HepG2 (cell line): ENCODE data around the gene DGCR2. TPM values are rescaled to one million over a fixed set of nuclear protein-coding genes. Genes with fewer than 3 reads are reported as not detected.

Experiments used
- ATAC-seq: fragments of 200-7000 bp; cut with Tn5 transposase; 3 replicates; pipeline ENCODE4 v1.9.1; 2020; ENCODE audit warnings: mild to moderate bottlenecking, moderate library complexity
- BruUV-seq: library from RNA; stranded (reverse); fragments of 400-500 nt; replicated peaks from 2 replicates; lab custom pipeline; 2021; lab: Mats Ljungman, UMichigan
- CTCF ChIA-PET: fragments of 300-600 bp; formaldehyde crosslinking; extraction: SDS; loops from one replicate; lab custom pipeline; 2021; ENCODE audit warnings: low total read pairs, inconsistent platforms, low intra/inter-chr PET ratio; lab: Yijun Ruan, JAX
- POLR2A ChIA-PET: fragments of 350-600 bp; sonication (Branson Sonifier 250); formaldehyde crosslinking; loops from one replicate; lab custom pipeline; 2020; ENCODE audit warnings: antibody characterized with exemption, inconsistent platforms; lab: Yijun Ruan, JAX
- DNase-seq: peaks from one replicate; pipeline ENCODE4 v3.0.0-alpha.2; 2015; ENCODE audit warnings: low spot score
- FAIRE-seq: peaks from 3 replicates; lab custom pipeline; 2011; peaks lifted over from hg19 to GRCh38; lab: Jason Lieb, UNC
- H2AFZ ChIP-seq: one replicate; pipeline ENCODE4 v1.6.1; 2011; ENCODE audit warnings: low read length, inconsistent platforms
- H3K27ac ChIP-seq: fragments of 300-600 bp; 3 replicates; pipeline ENCODE4 v1.8.0; 2011; ENCODE audit warnings: mixed run types, mild to moderate bottlenecking, mixed read lengths, low read length, inconsistent platforms; ENCODE audit not compliant: insufficient read depth; ENCODE audit errors: extremely low read length
- H3K27me3 ChIP-seq, 2 experiments: fragments of 200-600 bp in 1 of 2; 2 replicates in 1 of 2; 3 replicates in 1 of 2; pipeline versions ENCODE4 v1.6.0 to v1.8.0; 2011; ENCODE audit warnings: low read length in 2 of 2, mild to moderate bottlenecking in 2 of 2, moderate library complexity in 2 of 2, inconsistent platforms in 1 of 2; ENCODE audit not compliant: insufficient read depth in 2 of 2, control insufficient read depth in 1 of 2
- H3K36me3 ChIP-seq, 2 experiments: fragments of 200-600 bp in 1 of 2; replicated peaks in 1 of 2; 2 replicates in 1 of 2; 3 replicates in 1 of 2; pipeline versions ENCODE4 v1.5.1 to v1.8.0; 2011; ENCODE audit warnings: low read length in 2 of 2, inconsistent platforms in 1 of 2; ENCODE audit not compliant: insufficient read depth in 2 of 2, control insufficient read depth in 1 of 2
- H3K4me1 ChIP-seq: 2 replicates; pipeline ENCODE4 v1.5.1; 2012; ENCODE audit warnings: low read length, inconsistent platforms; ENCODE audit not compliant: insufficient read depth
- H3K4me2 ChIP-seq: 2 replicates; pipeline ENCODE4 v1.6.0; 2011; ENCODE audit warnings: low read depth, low read length, inconsistent platforms
- H3K4me3 ChIP-seq, 3 experiments: fragments of 200-600 bp in 1 of 3; sonication (generic), shearing (Covaris generic) in 1 of 3; replicated peaks in 1 of 3; 2 replicates each; pipeline ENCODE4 v1.5.1; 2011 to 2016; ENCODE audit warnings: low read length in 3 of 3, inconsistent platforms in 2 of 3, low read depth in 2 of 3, mild to moderate bottlenecking in 2 of 3, control low read depth in 1 of 3, mixed read lengths in 1 of 3; ENCODE audit not compliant: insufficient read depth in 1 of 3
- H3K79me2 ChIP-seq: one replicate; pipeline ENCODE4 v1.6.1; 2011; ENCODE audit warnings: low read length, inconsistent platforms; ENCODE audit not compliant: insufficient read depth
- H3K9ac ChIP-seq: 2 replicates; pipeline ENCODE4 v1.6.0; 2011; ENCODE audit warnings: mild to moderate bottlenecking, low read depth, low read length, inconsistent platforms; ENCODE audit not compliant: insufficient read depth
- H3K9me3 ChIP-seq: 2 replicates; pipeline ENCODE4 v1.5.1; 2012; ENCODE audit warnings: mild to moderate bottlenecking, low read length
- H4K20me1 ChIP-seq: 2 replicates; pipeline ENCODE4 v1.6.0; 2011; ENCODE audit warnings: inconsistent platforms, mild to moderate bottlenecking, low read length, moderate library complexity; ENCODE audit not compliant: insufficient read depth
- GABPB1 ChIP-seq: IDR thresholded peaks from 2 replicates; pipeline ENCODE4 v1.6.1; 2016; ENCODE audit warnings: mild to moderate bottlenecking, missing genetic modification reagents, moderate library complexity, missing compliant biosample characterization
- HDAC2 ChIP-seq: sonication (generic); formaldehyde crosslinking; IDR thresholded peaks from 2 replicates; pipeline ENCODE4 v1.4.0; 2020; ENCODE audit warnings: missing genetic modification reagents
- IKZF1 ChIP-seq: fragments of 450-650 bp; IDR thresholded peaks from 2 replicates; pipeline ENCODE4 v1.7.1; 2016
- KDM4B ChIP-seq: sonication (generic); formaldehyde crosslinking; IDR thresholded peaks from 2 replicates; pipeline ENCODE4 v1.4.0; 2020; ENCODE audit warnings: missing genetic modification reagents
- MIXL1 ChIP-seq: IDR thresholded peaks from 2 replicates; pipeline ENCODE4 v1.6.1; 2016
- SMAD3 ChIP-seq: sonication (generic); formaldehyde crosslinking; IDR thresholded peaks from 2 replicates; pipeline ENCODE4 v1.4.0; 2020; ENCODE audit warnings: missing genetic modification reagents
- SRY ChIP-seq: sonication (generic); formaldehyde crosslinking; IDR thresholded peaks from 2 replicates; pipeline ENCODE4 v1.8.0; 2022; ENCODE audit warnings: mild to moderate bottlenecking, missing genetic modification reagents
- STAT5B ChIP-seq: sonication (generic); formaldehyde crosslinking; IDR thresholded peaks from 2 replicates; pipeline ENCODE4 v1.4.0; 2020; ENCODE audit warnings: missing genetic modification reagents
- ZKSCAN1 ChIP-seq: fragments of 150-350 bp; IDR thresholded peaks from 2 replicates; pipeline ENCODE4 v1.6.1; 2014; ENCODE audit warnings: low read length
- ZMYM2 ChIP-seq: sonication (generic); formaldehyde crosslinking; IDR thresholded peaks from 2 replicates; pipeline ENCODE4 v1.8.0; 2022; ENCODE audit warnings: mild to moderate bottlenecking, missing genetic modification reagents
- ZMYM4 ChIP-seq: sonication (generic); formaldehyde crosslinking; IDR thresholded peaks from 2 replicates; pipeline ENCODE4 v1.8.1; 2023; ENCODE audit warnings: mild to moderate bottlenecking, missing genetic modification reagents
- ZNF20 ChIP-seq: sonication (generic); formaldehyde crosslinking; IDR thresholded peaks from 2 replicates; pipeline ENCODE4 v1.4.0; 2020; ENCODE audit warnings: mild to moderate bottlenecking, moderate library complexity, missing genetic modification reagents
- ZNF318 ChIP-seq: sonication (generic); formaldehyde crosslinking; IDR thresholded peaks from 2 replicates; pipeline ENCODE4 v1.4.0; 2020; ENCODE audit warnings: mild to moderate bottlenecking, missing genetic modification reagents
- ZNF549 ChIP-seq: sonication (generic); formaldehyde crosslinking; IDR thresholded peaks from 2 replicates; pipeline ENCODE4 v1.5.0; 2020; ENCODE audit warnings: missing genetic modification reagents
- ZNF766 ChIP-seq: sonication (generic); formaldehyde crosslinking; IDR thresholded peaks from 2 replicates; pipeline ENCODE4 v1.5.0; 2020; ENCODE audit warnings: missing genetic modification reagents, borderline replicate concordance
- WGBS: methylation state at CpG from one replicate; pipeline ENCODE4 v1.1.6; 2017; ENCODE audit warnings: low lambda C conversion rate; 5-methylcytosine and 5-hydroxymethylcytosine counted together
- in situ Hi-C: cut with HindIII; loops from 2 replicates; pipeline ENCODE4 v1.10.0; 2017; ENCODE audit warnings: low pct_unique_long_range_greater_than_20kb; ENCODE audit not compliant: extremely low pct_ligation_motif_present
- intact Hi-C: fragments of 100-400 bp; cut with micrococcal nuclease; formaldehyde crosslinking; loops from one replicate; pipeline ENCODE4 v1.10.0; 2022; ENCODE audit not compliant: unreplicated experiment
- polyA plus RNA-seq, 8 experiments: library from polyadenylated mRNA; depleted of rRNA in 3 of 8; stranded (reverse) in 7 of 8; unstranded in 1 of 8; fragments of >200 nt; fragmentation: Illumina TruSeq in 4 of 8; extraction: Trizol in 4 of 8; gene quantifications; 2 replicates each; pipeline versions ENCODE4 v1.2.1 to v1.2.3, GENCODE V29; 2011 to 2016; ENCODE audit warnings: low read depth in 4 of 8, missing spikeins in 1 of 8, mixed read lengths in 1 of 8; ENCODE audit not compliant: insufficient read depth in 1 of 8
- total RNA-seq, 5 experiments: library from RNA; depleted of rRNA; stranded (reverse); fragments of >200 nt; fragmentation: Illumina TruSeq; extraction: Trizol; gene quantifications; 2 replicates each; pipeline ENCODE4 v1.2.3, GENCODE V29; 2016; ENCODE audit warnings: low read depth in 1 of 5
- TF ChIP-seq, protein P1 (sequence below): sonication (generic); formaldehyde crosslinking; IDR thresholded peaks from 2 replicates; pipeline ENCODE4 v1.4.0; 2020; ENCODE audit warnings: low read depth, mild to moderate bottlenecking, missing genetic modification reagents
- TF ChIP-seq, protein P2 (sequence below): sonication (generic); formaldehyde crosslinking; IDR thresholded peaks from 2 replicates; pipeline ENCODE4 v1.8.0; 2022; ENCODE audit warnings: missing genetic modification reagents, mild to moderate bottlenecking, inconsistent platforms, borderline replicate concordance

Gene DGCR2
- total and polyA plus RNA-seq, 2 of the 13 experiments (the other 11 are each of a cell fraction or from before 2014, with no cell fraction given) = 23.1 to 35.3 TPM

DNA sequence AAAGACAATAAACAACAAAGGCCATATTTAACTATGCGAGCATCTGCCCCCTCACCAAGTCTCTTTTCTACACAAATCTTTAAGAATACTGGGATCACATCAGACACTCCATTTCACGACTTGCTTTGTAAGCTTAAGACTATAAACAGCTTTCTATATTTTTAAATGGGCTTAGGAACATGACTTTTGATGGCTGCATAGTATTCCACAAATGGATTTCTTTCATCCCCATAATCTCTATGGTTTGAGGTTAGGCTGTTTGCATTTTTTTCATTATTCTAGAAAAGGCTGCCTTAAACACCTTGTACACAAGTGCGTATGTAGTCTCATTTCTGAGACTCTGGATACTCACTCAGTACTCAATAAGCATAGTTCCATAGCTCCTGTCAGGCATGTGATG, 52.8 kb downstream of the DGCR2 start:
- FAIRE-seq (no peak), DNase-seq (no peak), ATAC-seq (no peak)
- no peak overlapping the region for H3K4me3 ChIP-seq
- no peaks in the 10 kb centered on the region for H3K79me2 ChIP-seq
- no peak overlapping the region for H2AFZ ChIP-seq
- BruUV-seq = no TSS peak
- CTCF ChIA-PET = no interaction called here
- POLR2A ChIA-PET = no interaction called here
- no peaks in the 10 kb centered on the region for H3K4me1 ChIP-seq
- no peaks in the 10 kb centered on the region for H3K9me3 ChIP-seq
- no peak overlapping the region for H3K9ac ChIP-seq
- no peak overlapping the region for H3K4me2 ChIP-seq
- H4K20me1 ChIP-seq = no peaks in the 10 kb centered on the region
- TF ChIP-seq STAT5B (CRISPR knock-in tag) = no peak
- TF ChIP-seq GABPB1 = no peak
- TF ChIP-seq, protein P1, sequence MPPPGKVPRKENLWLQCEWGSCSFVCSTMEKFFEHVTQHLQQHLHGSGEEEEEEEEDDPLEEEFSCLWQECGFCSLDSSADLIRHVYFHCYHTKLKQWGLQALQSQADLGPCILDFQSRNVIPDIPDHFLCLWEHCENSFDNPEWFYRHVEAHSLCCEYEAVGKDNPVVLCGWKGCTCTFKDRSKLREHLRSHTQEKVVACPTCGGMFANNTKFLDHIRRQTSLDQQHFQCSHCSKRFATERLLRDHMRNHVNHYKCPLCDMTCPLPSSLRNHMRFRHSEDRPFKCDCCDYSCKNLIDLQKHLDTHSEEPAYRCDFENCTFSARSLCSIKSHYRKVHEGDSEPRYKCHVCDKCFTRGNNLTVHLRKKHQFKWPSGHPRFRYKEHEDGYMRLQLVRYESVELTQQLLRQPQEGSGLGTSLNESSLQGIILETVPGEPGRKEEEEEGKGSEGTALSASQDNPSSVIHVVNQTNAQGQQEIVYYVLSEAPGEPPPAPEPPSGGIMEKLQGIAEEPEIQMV (CRISPR knock-in tag) = no peak
- no peak for TF ChIP-seq ZNF766
- no peak for TF ChIP-seq ZMYM4 (CRISPR knock-in tag)
- TF ChIP-seq ZNF20 (CRISPR knock-in tag) = no peak
- no peak for TF ChIP-seq IKZF1
- TF ChIP-seq SMAD3 (CRISPR knock-in tag) = no peak
- TF ChIP-seq ZKSCAN1 = no peak
- no peak for TF ChIP-seq MIXL1
- no peak for TF ChIP-seq SRY
- no peak for TF ChIP-seq ZNF318 (CRISPR knock-in tag)
- no peak for TF ChIP-seq ZMYM2
- TF ChIP-seq ZNF549 (CRISPR knock-in tag) = no peak
- no peak for TF ChIP-seq KDM4B (CRISPR knock-in tag)
- TF ChIP-seq HDAC2 (CRISPR knock-in tag) = no peak
- TF ChIP-seq, protein P2, sequence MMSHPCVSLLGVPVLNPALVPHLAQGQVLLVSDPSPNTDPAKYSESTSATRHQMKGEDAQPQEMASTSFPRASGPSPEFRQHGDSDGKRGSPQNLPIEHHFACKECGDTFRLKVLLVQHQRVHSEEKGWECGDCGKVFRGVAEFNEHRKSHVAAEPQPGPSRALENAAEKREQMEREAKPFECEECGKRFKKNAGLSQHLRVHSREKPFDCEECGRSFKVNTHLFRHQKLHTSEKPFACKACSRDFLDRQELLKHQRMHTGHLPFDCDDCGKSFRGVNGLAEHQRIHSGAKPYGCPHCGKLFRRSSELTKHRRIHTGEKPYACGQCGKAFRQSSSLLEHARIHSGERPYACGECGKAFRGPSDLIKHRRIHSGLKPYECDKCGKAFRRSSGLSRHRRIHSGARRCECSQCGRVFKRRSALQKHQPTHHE (CRISPR knock-in tag) = no peak
- in situ Hi-C loops = no loop called here
- WGBS = 94% methylated on average over 3 of the region's 3 CpGs
- no peaks in the 10 kb centered on the region; a peak in 1 of 5 replicates for H3K27me3 ChIP-seq
- H3K27ac ChIP-seq = no peak overlapping the region
- intact Hi-C loops = no loop called here
- peaks cover 22 to 71% of the 10 kb centered on the region in 2 experiments for H3K36me3 ChIP-seq
